Natural killer cell (primary cell): ENCODE data around the gene COL4A3. TPM values are rescaled to one million over a fixed set of nuclear protein-coding genes. Genes with fewer than 3 reads are reported as not detected.

Experiments
- ATAC-seq, 3 donors: fragments of 150-1000 bp in 2 of 3; fragments of 200-7000 bp in 1 of 3; cut with Tn5 transposase; 1 replicate in 1 of 3; 2 replicates in 2 of 3; pipeline ENCODE4 v1.10.0; 2021; ENCODE audit warnings: mild to moderate bottlenecking in 2 of 3, moderate library complexity in 2 of 3
- DNase-seq, 2 donors: peaks; one replicate each; pipeline versions ENCODE4 v3.0.0 to v3.0.0-alpha.2; 2013 to 2021; ENCODE audit warnings: mixed read lengths in 1 of 2
- H3K27ac ChIP-seq: one replicate; pipeline ENCODE4 v1.5.1; 2013; ENCODE audit warnings: mild to moderate bottlenecking, low read length
- H3K27me3 ChIP-seq: one replicate; pipeline ENCODE4 v1.6.1; 2013; ENCODE audit warnings: low read length; ENCODE audit not compliant: control insufficient read depth, insufficient read depth
- H3K36me3 ChIP-seq: one replicate; pipeline ENCODE4 v1.6.1; 2013; ENCODE audit warnings: low read length; ENCODE audit not compliant: control insufficient read depth, insufficient read depth
- H3K4me1 ChIP-seq: one replicate; pipeline ENCODE4 v1.6.1; 2013; ENCODE audit warnings: low read length; ENCODE audit not compliant: control insufficient read depth, insufficient read depth
- H3K4me3 ChIP-seq: one replicate; pipeline ENCODE4 v1.5.1; 2013; ENCODE audit warnings: low read length
- H3K9me3 ChIP-seq: one replicate; pipeline ENCODE4 v1.6.1; 2013; ENCODE audit warnings: low read length; ENCODE audit not compliant: control insufficient read depth, insufficient read depth
- H3K27ac Mint-ChIP-seq, 2 donors: one replicate each; pipeline ENCODE4 v1.8.0; 2022; ENCODE audit warnings: mild to moderate bottlenecking in 2 of 2, mixed read lengths in 2 of 2, moderate library complexity in 1 of 2
- H3K27me3 Mint-ChIP-seq, 2 donors: one replicate each; pipeline ENCODE4 v1.8.0; 2022; ENCODE audit warnings: low read depth in 2 of 2, mixed read lengths in 2 of 2
- H3K36me3 Mint-ChIP-seq: one replicate; pipeline ENCODE4 v1.8.0; 2022; ENCODE audit warnings: mixed read lengths
- H3K4me1 Mint-ChIP-seq, 2 donors: one replicate each; pipeline ENCODE4 v1.8.0; 2022; ENCODE audit warnings: mixed read lengths in 2 of 2
- H3K4me3 Mint-ChIP-seq: one replicate; pipeline ENCODE4 v1.8.0; 2022; ENCODE audit warnings: mild to moderate bottlenecking, moderate library complexity, mixed read lengths
- H3K9me3 Mint-ChIP-seq, 2 donors: one replicate each; pipeline ENCODE4 v1.8.0; 2022; ENCODE audit warnings: mixed read lengths in 2 of 2
- CTCF ChIP-seq: fragments of 200-600 bp; IDR thresholded peaks from one replicate; pipeline ENCODE4 v1.8.0; 2022; ENCODE audit warnings: antibody characterized with exemption
- whole genome bisulfite sequencing: methylation state at CpG from one replicate; pipeline ENCODE4 v1.1.7; 2013; ENCODE audit warnings: missing lambda C conversion rate; ENCODE audit not compliant: insufficient coverage; 5-methylcytosine and 5-hydroxymethylcytosine counted together
- intact Hi-C: fragments of 100-400 bp; cut with micrococcal nuclease; formaldehyde crosslinking; loops from one replicate; pipeline ENCODE4 v1.14.2; 2022
- total RNA-seq, 4 donors: library from RNA; stranded (reverse); fragments of 120-200 nt in 1 of 4; gene quantifications; one replicate each; pipeline versions ENCODE4 v1.2.3 to v1.2.4, GENCODE V29; 2013 to 2022

The COL4A3 gene
- total RNA-seq, 3 donors from 2014 or later (not counting 1 experiment from before 2014, with no cell fraction given) = 0.45 to 1.8 (median 1.0) TPM

GRCh38 chr2:227238238-227239237 lies 74.1 kb downstream of the COL4A3 start:
- intact Hi-C loops = loop anchor here (5.0 kb wide), 1 partner anchor 1571 kb away; no protein-coding TSS in a partner anchor
- Histone ChIP-seq H3K9me3 (no peaks in the 10 kb centered on the region), H3K27ac (no peak overlapping the region), H3K4me3 (no peak overlapping the region), H3K27me3 (no peaks in the 10 kb centered on the region), H3K36me3 (no peaks in the 10 kb centered on the region), H3K4me1 (no peaks in the 10 kb centered on the region)
- Mint-ChIP-seq H3K4me1 (no peaks in the 10 kb centered on the region), H3K9me3 (no peaks in the 10 kb centered on the region), H3K27ac (no peak overlapping the region), H3K36me3 (no peaks in the 10 kb centered on the region), H3K4me3 (no peak overlapping the region), H3K27me3 (peaks cover 11 to 16% of the 10 kb centered on the region in 2 donors)
- WGBS = 19% methylated on average over 4 of the region's 10 CpGs
- TF ChIP-seq CTCF = peak; percentile 96
- DNase-seq = peak; percentile 43 to 72
- peak in 1 of 3 donors; percentile 62 for ATAC-seq

- no peaks in the 10 kb centered on the region for H3K4me1 Mint-ChIP-seq
- no peak overlapping the region for H3K4me3 ChIP-seq
- no peaks in the 10 kb centered on the region for H3K9me3 Mint-ChIP-seq
- H3K27me3 Mint-ChIP-seq = peaks cover 11 to 16% of the 10 kb centered on the region in 2 donors
- no peak overlapping the region for H3K4me3 Mint-ChIP-seq
- TF ChIP-seq CTCF = no peak
- WGBS = 44% methylated on average over 1 of the region's 2 CpGs
- H3K27ac Mint-ChIP-seq = no peak overlapping the region
- H3K27ac ChIP-seq = no peak overlapping the region
- DNase-seq = no peak
- H3K36me3 Mint-ChIP-seq = no peaks in the 10 kb centered on the region
- intact Hi-C loops = no loop called here
- H3K36me3 ChIP-seq = no peaks in the 10 kb centered on the region
- no peaks in the 10 kb centered on the region for H3K9me3 ChIP-seq
- no peaks in the 10 kb centered on the region for H3K4me1 ChIP-seq
- no peaks in the 10 kb centered on the region for H3K27me3 ChIP-seq
- no peak for ATAC-seq
Measured at GRCh38 chr2:227241005-227241404, 76.6 kb downstream of the COL4A3 start.

- no peak overlapping the region for H3K4me3 Mint-ChIP-seq
- DNase-seq (no peak), ATAC-seq (no peak)
- no peaks in the 10 kb centered on the region for H3K9me3 Mint-ChIP-seq
- H3K4me1 ChIP-seq = no peaks in the 10 kb centered on the region
- H3K4me3 ChIP-seq = no peak overlapping the region
- no peak for TF ChIP-seq CTCF
- no peaks in the 10 kb centered on the region for H3K36me3 Mint-ChIP-seq
- no peaks in the 10 kb centered on the region for H3K4me1 Mint-ChIP-seq
- peaks cover 0 to 6% of the 10 kb centered on the region in 2 donors for H3K27me3 Mint-ChIP-seq
- H3K27me3 ChIP-seq = no peaks in the 10 kb centered on the region
- intact Hi-C loops = no loop called here
- no peak overlapping the region for H3K27ac Mint-ChIP-seq
- H3K36me3 ChIP-seq = no peaks in the 10 kb centered on the region
- 94% methylated on average over 2 of the region's 2 CpGs for WGBS
- no peak overlapping the region for H3K27ac ChIP-seq
- no peaks in the 10 kb centered on the region for H3K9me3 ChIP-seq
Measured at GRCh38 chr2:227248876-227249275, 84.5 kb downstream of the COL4A3 start.
